Activated T-cell treated with anti-CD3 and anti-CD28 coated beads, Interleukin-2, amount 50 U/mL, for 48 hours (primary cell): ENCODE measurements around the gene DNAJC24.
"Not testable (repeated sequence)": the region's sequence is repeated elsewhere in the genome, so short reads cannot be mapped to it uniquely, and the experiment has no call there.

ENCODE experiments used
- DNase-seq, 2 experiments: peaks; one replicate each; pipeline ENCODE4 v3.0.0-alpha.2; 2020

The DNAJC24 gene, protein sequence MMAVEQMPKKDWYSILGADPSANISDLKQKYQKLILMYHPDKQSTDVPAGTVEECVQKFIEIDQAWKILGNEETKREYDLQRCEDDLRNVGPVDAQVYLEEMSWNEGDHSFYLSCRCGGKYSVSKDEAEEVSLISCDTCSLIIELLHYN

DNA sequence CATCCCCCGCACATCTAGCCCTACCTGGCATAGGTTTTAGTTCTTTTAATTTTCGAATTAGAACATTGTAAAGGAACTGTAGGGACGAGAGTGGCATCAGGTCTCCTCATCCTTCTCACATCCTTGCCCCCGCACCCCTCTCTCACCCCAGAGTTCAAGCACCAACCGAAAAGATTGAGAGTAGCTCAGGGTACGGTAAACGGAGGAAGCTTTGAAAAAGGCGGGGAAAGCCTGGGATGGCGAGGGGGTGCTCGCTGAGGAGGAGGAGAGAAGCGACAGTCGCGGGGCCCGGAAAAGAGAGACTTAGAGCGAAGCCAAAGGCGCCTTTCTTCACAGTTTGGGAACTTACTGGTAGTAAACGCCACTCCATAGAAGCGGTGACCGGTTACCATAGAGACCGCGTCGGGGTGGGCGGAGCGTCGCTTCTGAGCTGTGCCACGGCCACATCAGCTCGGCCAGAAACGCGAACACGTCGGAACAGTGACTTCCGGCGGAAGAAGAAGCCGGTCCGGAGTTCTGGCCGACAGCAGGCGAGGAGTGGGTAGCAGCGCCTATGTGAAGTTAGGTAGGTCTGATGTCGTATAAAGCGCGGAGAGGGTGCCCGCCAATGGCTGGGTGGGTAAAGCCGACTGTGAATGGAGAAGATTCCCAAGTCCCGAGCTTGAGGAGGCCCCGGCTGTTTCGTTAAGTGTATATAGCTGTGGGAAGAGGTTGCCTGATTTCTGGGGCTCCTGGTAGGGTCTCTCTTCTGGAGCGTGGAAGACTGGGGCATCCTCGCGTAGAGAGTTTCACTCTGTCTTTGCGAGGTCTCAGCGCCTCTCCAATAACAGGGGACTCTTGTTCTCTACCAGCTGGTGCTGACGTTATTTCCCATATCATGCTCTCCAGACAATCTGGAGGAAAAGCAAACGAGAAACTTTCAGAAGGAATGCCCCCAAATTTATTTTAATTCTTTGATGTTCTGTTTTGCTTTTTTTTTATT is at the start of gene DNAJC24, which contains the start of gene DCDC1:
Gene DNAJC24 (plus strand): TSS at position 513 of the 982 bp plus-strand sequence. CDS start 889 bp downstream, outside the sequence.
Gene DCDC1 (minus strand): TSS at position 392 of the 982 bp plus-strand sequence. CDS start 41,459 bp downstream, outside the sequence.
- DNase-seq: peak; percentile 94 to 95

DNA sequence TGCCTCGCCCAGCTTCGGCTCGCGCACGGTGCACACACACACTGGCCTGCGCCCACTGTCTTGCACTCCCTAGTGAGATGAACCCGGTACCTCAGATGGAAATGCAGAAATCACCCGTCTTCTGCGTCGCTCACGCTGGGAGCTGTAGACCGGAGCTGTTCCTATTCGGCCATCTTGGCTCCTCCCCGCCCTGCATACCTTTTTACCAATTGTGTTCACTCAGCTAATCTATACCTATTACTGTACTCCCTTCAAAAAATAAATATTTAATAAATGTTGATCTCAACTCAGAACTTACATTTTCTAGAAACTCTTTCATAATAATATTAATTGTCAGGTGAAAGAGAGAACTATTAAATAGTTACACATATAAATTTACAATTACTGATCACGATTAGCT is 48.2 kb upstream of the DNAJC24 start:
- DNase-seq: not testable (repeated sequence)

DNA sequence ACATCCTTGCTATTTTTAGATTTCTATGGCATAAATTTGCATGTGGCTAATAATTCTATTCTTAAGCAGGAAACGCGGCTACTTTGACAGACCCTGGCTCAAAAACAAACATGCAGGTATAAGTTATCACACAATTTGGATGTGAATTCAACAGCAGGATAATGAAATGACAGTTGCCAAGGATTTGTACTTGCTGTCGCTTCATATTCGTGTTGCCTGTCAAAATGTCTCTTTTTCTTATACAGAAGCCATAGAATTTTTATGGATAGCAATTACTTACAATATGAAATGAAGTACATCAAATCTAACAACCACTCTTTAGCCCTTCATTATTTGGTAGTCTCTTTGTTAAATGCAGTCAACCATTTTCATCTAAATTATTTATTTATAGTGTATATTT is 46.5 kb upstream of the DNAJC24 start:
- no peak for DNase-seq

DNA sequence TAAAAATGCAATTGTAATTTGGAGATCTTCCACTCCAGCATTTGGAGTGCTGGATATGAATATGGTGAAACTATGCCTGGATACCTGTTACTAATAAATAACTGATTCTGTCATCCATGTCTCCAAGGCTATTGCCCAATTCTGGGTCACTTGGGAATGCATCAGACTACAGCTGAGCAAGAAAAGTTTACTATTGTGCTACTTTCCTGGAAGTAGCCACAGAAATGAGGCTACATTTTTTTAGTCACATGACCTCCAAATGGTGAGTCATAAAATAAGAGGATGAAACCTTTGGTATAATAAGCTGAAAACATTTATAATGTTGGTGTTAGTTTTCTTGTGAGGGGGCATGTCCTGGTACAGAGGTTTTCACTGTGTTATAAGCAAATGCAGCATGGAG is 44.5 kb upstream of the DNAJC24 start:
- no peak for DNase-seq

DNA sequence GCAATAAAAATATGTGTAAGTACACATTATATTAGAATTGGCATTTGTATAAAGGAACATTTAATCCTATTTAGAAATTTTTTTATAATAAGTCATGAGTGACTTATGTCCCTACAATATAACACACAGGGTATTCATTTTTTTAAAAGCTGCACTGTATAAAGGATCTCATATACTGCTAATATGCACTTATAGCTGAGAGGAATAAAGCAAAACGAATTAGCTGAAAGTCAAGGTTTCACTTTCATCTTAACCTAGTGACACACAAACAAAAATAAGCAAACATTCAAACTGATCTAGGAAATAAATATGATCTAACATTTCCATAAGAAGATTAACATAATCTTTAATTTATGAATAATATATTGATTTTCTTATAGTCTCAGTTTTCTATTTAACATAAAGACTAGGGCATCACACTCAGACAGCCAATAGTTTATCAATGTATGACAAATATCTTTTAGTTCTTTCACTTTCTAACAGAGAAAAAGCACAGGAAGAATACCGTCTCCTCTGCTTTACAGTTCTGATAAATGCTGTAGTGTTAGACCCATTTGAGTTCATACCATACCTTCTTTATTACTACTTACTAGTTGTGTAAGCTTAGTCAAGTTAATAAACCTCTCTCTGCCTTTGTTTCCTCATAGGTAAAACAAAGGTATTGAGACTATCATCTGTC is 43.1 kb upstream of the DNAJC24 start:
- DNase-seq: no peak

DNA sequence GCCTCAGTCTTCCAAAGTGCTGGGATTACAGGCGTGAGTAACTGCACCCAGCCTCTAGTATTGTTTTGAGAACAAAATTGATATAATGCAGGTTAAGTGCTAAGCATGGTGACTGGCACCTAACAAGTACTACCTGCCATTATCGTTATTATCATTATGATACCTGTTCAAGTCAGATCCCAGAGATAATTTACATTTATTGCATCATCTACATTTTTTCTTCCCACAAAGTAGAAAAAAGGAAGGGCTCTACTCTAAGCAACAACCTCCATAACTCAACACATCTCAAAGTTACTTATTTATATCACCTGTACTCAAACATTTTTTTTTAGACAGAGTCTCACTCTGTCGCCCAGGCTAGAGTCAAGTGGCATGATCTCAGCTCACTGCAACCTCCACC is 42.2 kb upstream of the DNAJC24 start:
- no peak for DNase-seq

DNA sequence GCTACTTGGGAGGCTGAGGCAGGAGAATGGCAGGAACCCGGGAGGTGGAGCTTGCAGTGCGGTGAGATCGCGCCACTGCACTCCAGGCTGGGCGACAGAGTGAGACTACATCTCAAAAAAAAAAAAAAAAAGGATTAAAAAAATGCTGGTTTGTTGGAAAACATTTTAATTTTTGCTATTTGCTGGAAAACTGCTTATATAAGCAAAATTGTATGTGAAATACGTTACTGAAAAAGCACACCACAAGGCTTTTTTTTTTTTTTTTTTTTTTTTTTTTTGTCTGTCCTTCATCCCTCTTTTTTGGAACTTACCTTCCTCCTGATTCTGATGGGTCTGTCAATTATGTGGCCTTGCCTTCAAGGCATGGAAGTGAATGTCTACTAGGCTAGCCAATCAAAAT is 41.0 kb upstream of the DNAJC24 start:
- DNase-seq: no peak

DNA sequence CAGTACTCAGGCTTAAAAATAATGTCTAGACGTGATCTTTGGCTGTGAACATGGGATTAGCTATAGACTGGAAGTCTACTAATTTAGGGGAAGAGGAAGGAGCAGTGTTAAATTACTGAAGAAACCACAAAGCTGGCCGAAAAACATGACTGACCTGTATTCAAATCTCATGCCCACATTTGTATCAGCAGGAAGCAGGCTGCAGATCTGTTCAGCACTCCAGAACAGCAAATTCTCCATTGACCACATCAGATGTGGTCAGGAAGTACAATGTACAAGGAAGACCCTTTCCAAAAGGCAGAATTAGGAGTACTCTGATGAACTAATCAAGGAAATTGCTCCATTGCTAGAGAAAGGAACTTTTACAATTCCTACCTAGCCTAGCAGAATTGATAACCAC is 31.9 kb upstream of the DNAJC24 start:
- no peak for DNase-seq

DNA sequence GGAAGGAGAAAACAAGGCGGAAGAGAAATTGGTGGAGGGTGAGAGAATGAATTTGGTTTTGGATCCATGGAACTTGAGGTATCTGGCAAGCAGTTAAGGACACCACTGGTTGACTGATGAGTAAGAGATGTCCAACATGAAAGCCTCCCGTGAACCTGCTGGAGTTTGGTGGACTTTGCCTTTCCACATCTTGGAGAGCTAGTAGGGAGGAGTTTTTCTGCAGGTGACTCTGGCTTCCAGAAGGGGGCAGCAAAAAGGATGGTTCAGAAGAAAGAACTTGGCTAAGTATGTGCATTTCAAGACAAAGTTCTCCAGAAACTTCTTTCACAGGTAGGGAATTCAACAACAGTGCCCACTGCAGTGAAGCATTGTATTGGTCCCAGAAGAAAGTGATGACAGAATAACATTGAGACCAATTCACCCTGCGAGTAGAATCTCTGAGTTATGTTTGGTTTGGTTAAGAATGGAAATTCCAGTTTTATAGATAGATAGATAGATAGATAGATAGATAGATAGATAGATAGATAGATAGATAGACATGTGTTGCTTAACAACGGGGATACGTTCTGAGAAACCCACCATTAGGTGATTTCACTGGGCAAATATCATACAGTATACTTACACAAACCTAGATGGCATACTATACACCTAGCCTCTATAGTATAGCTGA is 28.6 kb upstream of the DNAJC24 start:
- DNase-seq: peak in 1 of 2 experiments; percentile 16

DNA sequence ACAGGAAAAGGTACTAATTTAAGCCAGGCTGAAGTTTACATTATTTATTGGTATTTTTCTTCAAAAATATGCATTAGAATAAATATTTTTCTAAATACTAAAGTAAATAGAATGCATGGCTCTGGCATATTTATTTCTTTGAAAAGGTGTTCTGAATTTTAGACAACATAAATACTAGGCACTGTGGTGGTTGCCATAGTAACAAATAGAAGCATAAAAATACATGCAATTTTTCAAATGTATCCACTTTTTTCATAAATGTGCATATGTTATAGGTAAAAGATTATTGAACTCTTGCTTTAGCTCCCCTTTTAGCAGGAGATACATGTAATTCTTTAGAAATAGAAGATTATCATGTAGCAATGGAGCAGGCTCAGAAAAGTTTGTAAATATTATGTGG is 18.5 kb upstream of the DNAJC24 start:
- no peak for DNase-seq

DNA sequence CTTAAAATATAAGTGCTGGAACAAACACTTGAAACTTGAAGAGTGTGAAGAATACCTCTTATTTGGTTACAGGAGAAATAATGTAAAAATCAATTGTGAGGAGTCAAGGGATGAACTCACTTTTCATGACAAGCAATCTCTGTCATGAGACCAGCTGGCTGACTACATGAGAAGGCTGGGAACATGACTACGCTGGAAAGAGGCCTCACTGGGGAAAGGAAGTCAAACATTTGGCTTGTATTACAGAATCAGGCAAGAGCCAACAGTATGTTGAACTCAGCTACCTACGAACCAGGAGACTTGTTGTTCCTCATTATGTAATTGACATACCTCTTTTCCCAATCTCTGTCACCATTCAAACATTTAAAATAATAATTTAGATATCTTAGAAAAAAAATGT is 14.5 kb upstream of the DNAJC24 start:
- no peak for DNase-seq

DNA sequence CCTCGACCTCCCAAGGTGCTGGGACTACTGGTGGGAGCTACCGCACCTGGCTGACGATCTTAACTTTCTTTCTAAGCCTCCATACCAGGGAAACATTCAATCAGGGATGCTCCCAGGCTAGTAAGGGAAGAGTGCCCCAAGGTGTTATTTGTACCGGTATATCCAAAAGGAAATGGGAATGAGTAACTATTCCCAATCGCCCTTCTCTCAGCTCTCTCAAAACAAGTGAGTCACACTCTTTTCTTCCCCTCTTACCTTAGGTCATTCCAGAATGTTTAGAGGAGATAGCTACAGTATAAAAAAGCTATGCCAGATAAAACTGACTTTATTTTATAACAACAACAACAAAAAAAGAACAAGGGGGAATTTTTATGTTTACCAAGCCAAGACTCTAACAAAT is 13.8 kb upstream of the DNAJC24 start:
- DNase-seq: no peak

DNA sequence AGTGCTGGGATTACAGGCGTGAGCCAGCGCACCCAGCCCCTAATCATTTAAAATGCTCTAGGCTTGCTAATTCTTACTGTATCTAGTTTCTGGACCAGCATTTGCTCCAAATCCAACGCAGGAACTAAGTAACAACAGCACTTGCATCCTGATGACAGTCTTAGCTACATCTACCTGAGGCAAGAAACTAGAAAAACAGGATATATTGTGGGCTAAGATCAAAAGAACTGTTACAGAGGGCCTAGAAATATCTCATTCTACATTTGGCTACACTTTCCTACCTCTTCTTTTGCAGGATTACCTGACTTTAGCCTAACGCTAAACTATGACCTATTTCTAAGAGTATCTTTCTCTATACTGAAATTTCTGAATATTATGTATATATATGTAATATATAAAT is 7.9 kb upstream of the DNAJC24 start:
- no peak for DNase-seq

DNA sequence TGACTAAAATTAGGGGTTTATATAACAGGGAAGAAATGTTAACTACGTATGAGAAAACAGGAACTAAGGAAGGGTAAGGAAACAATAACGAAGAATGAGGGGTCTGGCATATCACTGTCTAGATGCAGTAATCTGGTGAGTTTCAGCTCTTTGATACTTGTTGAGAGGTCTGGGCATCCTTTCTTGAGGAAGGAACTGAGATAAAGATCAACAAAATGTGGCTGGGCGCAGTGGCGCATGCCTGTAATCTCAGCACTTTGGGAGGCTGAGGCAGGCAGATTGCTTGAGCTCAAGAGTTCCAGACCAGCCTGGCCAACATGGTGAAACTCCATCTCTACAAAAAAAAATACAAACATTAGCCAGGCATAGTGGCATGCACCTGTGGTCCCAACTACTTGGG is 2.9 kb upstream of the DNAJC24 start:
- no peak for DNase-seq

DNA sequence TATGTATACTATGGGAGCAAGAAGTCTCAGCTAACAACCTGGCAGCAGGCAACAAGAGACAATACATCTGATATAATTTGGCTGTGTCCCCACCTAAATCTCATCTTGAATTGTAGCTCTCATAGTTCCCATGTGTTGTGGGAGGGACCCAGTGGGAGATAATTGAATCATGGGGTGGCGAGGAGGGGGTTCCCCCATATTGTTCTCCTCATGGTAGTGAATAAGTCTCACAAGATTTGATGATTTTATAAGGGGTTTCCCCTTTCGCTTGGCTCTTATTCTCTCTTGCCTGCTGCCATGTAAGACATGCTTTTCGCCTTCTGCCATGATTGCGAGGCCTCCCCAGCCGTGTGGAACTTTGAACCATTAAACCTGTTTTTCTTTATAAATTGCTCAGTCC is 6.2 kb downstream of the DNAJC24 start:
- no peak for DNase-seq

DNA sequence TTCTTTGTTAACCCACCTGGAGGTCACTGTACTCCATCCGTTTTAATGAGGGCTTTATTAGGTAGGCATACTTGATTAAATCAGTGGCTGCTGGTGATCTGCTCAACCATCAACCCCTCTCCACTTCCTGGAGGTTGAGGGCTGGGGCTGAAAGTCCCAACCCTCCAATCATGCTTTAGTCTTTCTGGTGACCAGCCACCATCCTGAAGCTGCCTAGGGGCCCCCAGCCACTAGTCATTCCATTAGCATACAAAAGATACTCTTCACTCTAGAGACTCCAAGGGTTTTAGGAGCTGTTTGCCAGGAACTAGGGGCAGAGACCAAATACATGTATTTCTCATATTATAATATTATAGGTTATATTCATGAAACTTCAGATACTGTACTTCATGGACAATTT is 13.5 kb downstream of the DNAJC24 start:
- no peak for DNase-seq

DNA sequence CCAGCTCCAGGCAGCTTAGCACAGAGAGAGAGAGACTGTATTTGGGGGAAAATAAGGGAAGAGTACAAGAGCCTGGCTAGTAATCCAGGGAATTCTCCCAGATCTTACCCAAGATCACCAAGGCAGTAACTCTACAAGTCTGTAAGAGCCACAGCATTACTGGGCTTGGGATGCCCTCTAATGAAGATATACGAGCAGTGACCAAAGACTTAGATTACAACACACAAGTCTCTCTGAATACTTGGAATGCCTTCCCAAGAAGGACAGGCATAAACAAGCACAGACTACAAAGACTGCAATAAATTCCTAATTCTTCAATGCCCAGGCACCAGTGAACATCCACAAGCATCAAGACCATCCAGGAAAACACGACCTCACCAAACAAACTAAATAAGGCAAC is 17.7 kb downstream of the DNAJC24 start:
- DNase-seq: no peak

DNA sequence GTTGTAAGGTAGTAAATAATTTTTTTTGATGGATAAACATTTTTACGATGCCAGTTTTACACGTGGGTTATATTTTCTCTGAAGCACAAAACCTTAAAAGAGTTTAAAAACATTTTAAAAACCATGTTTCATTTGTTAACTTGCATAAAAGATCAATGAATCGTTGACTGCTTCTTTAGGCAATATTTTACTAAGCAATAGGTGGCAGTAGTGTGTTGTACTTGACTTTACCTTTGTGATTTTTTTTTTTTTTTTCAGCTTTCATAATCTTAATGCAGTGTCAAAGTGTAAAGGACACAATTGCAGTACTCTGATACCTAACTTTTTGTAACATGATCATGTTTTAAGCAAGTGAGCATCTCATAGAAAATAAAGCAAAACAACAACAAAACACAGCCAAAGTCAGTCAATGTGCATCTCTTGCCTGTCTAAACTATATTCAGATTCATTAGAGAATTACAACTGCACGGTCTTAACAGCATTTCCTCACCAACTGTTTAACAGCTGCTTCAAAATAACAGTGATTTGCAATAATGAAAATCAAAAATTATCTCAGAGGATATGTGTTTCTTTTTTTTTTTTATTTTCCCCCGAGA is 27.7 kb downstream of the DNAJC24 start:
- DNase-seq: no peak

DNA sequence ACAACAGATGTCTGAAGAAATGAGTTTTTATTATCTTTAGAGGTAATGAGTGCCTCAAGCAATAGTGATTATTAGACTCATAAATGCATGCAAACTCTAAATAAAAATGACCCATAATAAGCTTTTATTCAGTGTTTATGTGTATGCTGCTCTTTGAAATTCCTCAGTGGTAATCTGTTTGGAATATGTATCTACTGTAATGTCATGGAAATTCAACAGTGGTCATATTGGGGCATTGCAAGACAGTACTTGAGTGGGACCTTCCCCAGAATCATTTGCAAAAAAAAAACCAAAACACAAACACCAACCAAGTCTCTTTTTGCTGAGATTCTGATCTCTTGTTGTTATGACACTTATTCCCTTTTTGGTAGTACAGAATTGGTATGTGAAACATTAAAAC is 35.0 kb downstream of the DNAJC24 start:
- DNase-seq: no peak

DNA sequence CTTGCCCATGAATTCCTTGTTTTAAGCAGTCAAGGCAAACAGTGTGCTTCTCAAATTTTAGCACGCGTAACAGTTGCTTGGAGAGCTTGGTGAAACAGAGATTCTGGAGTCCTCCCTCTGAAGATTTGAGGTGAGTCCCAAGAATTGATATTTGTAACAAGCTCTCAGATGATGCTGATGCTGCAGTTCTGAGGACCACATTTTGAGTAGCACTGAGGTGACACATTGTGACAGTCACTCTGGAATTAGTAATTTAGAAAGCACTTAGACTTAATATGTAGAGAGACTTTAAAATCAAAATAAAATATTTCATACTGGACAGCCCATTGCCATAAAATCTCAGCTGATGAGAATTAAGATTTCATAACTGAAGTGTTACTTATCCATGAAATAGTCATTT is 38.5 kb downstream of the DNAJC24 start:
- no peak for DNase-seq

DNA sequence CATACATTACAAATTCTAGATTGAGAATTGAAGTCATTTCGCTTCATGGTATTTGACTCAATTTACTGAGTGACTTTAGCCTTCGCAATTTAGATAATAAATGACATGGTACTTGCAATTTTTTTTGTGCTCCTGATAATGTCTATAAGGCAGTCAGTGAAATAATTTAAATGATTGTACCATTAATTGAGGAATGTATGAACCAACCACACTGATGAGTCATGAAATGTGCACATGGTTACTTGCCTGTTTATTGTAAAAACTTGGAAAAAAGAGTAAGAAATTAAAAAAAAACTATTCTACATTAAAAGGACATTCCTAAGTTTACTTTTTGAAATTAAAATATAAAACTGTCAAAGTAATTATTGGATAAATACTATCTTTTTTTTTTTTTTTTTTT is 43.3 kb downstream of the DNAJC24 start:
- no peak for DNase-seq

DNA sequence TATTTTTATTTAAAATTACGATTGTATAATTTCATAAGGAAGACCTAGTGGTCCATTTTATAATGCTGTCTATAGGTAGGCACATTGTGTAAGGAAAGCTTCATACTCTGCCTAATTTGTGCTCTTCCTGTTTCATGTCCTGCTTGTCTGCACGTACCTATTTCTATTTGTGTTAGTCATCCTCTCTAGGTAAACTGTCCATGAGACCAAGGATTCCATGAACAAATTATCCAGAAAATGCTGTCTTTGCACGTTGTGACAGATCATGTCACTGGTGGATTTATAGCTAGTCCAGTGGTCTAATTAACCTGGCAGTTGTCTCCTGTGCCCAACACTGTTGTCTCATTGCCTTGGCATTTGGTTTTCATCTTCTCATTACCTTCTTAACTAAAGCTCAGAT is 44.7 kb downstream of the DNAJC24 start:
- DNase-seq: no peak

DNA sequence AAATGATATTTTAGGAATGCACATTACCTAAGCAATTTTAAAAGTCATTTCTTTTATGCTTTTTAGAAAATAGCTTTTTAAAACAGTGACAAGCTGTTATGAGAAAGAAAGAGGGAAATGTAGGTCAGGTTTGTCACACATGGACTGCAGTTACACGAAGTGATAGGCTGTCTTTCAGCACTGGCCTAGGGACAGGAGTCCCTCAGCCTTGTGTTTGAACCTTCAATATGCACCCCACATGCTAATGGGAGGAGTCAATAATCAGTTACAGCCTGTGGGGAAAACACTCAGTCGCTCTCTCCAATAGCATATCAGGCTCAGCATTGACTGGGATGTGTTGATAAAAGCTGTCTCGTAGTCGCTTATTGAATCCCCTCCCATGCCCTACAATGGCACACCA is 45.8 kb downstream of the DNAJC24 start:
- DNase-seq: no peak
